PC-9 (cell line): ENCODE data around the gene COL20A1. TPM values are rescaled to one million over a fixed set of nuclear protein-coding genes. Genes with fewer than 3 reads are reported as not detected.

Experiments used
- BruUV-seq: library from RNA; stranded (reverse); fragments of 400-500 nt; replicated peaks from 2 replicates; lab custom pipeline; 2021; lab: Mats Ljungman, UMichigan
- CTCF ChIA-PET: fragments of 300-600 bp; sonication (Branson Sonifier 250); formaldehyde crosslinking; loops from one replicate; lab custom pipeline; 2022; ENCODE audit warnings: antibody characterized with exemption; lab: Charles Lee
- POLR2A ChIA-PET: fragments of 300-600 bp; sonication (Branson Sonifier 250); formaldehyde crosslinking; loops from one replicate; lab custom pipeline; 2022; ENCODE audit warnings: antibody characterized with exemption; ENCODE audit not compliant: unreplicated experiment; lab: Charles Lee
- DNase-seq, 2 experiments: peaks; one replicate each; pipeline versions ENCODE4 v3.0.0 to v3.0.0-alpha.2; 2015 to 2022; ENCODE audit warnings: mixed read lengths in 1 of 2
- H2AFZ ChIP-seq: fragments of 200-600 bp; sonication (generic); 2 replicates; pipeline ENCODE4 v1.8.1; 2017; ENCODE audit warnings: antibody characterized with exemption
- H3F3A ChIP-seq: fragments of 200-600 bp; sonication (generic); 2 replicates; pipeline ENCODE4 v1.8.1; 2017; ENCODE audit warnings: antibody characterized with exemption, mild to moderate bottlenecking, low read depth; ENCODE audit not compliant: insufficient read depth
- H3K27ac ChIP-seq: fragments of 200-600 bp; sonication (generic); 2 replicates; pipeline ENCODE4 v1.6.1; 2016; ENCODE audit warnings: mixed run types
- H3K27me3 ChIP-seq: fragments of 200-600 bp; sonication (generic); 2 replicates; pipeline ENCODE4 v1.6.1; 2016; ENCODE audit warnings: low read depth, mixed run types; ENCODE audit not compliant: insufficient read depth
- H3K36me3 ChIP-seq: fragments of 200-600 bp; sonication (generic); 2 replicates; pipeline ENCODE4 v1.6.1; 2016; ENCODE audit warnings: low read depth, mixed run types
- H3K4me1 ChIP-seq: fragments of 200-600 bp; sonication (generic); replicated peaks from 2 replicates; pipeline ENCODE4 v1.6.1; 2016; ENCODE audit warnings: mixed run types; ENCODE audit not compliant: insufficient read depth
- H3K4me2 ChIP-seq: fragments of 200-600 bp; sonication (generic); 2 replicates; pipeline ENCODE4 v1.6.1; 2017; ENCODE audit warnings: mixed run types
- H3K4me3 ChIP-seq: fragments of 200-600 bp; sonication (generic); 2 replicates; pipeline ENCODE4 v1.6.1; 2016; ENCODE audit warnings: mixed run types
- H3K79me2 ChIP-seq: fragments of 200-600 bp; sonication (generic); 2 replicates; pipeline ENCODE4 v1.6.1; 2017; ENCODE audit warnings: low read depth, mixed run types
- H3K9me2 ChIP-seq: fragments of 200-600 bp; sonication (generic); 2 replicates; pipeline ENCODE4 v1.8.1; 2017; ENCODE audit warnings: mild to moderate bottlenecking; ENCODE audit not compliant: insufficient read depth
- H3K9me3 ChIP-seq: fragments of 200-600 bp; sonication (generic); 2 replicates; pipeline ENCODE4 v1.8.1; 2016; ENCODE audit warnings: low read depth; ENCODE audit not compliant: insufficient read depth
- H4K20me1 ChIP-seq: fragments of 200-600 bp; sonication (generic); 2 replicates; pipeline ENCODE4 v1.8.1; 2017; ENCODE audit not compliant: insufficient read depth
- CTCF ChIP-seq: fragments of 200-600 bp; sonication (generic); conservative IDR thresholded peaks from 2 replicates; pipeline ENCODE4 v1.6.1; 2017; ENCODE audit warnings: mixed run types, antibody characterized with exemption, mild to moderate bottlenecking, moderate library complexity
- EZH2 ChIP-seq: fragments of 200-600 bp; sonication (generic); IDR thresholded peaks from 2 replicates; pipeline ENCODE4 v1.8.0; 2017; ENCODE audit warnings: antibody characterized with exemption, low read depth
- intact Hi-C: fragments of 100-400 bp; cut with micrococcal nuclease; formaldehyde crosslinking; loops from one replicate; pipeline ENCODE4 v1.10.0; 2022; ENCODE audit not compliant: unreplicated experiment
- total RNA-seq: library from RNA; stranded (reverse); gene quantifications from 2 replicates; pipeline ENCODE4 v1.2.3, GENCODE V29; 2021

Gene COL20A1
- total RNA-seq, 1 experiment from 2014 or later: not detected

DNA sequence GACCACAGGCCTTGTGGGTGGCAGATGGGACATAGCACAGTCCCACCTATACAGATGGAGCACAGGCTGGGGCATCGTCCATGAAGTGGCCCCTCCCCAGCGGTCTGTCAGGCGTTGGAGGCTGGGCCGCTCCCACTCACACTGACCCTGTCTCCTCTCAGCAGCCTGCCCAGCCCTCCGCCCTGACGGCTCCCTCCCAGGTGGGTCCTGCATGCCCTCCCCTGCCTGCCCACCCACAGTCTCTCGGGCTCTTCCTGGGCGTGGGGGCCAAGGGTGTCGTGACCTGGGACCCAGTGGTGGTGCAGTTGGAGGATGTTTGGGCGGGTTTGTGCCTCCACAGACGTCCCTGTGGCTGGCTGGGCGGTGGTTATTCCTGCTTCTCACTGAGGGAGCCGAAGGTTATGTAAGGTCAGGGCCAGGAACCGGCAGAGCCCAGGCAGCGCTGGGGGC, 22.3 kb downstream of the COL20A1 start:
- H3K4me1 ChIP-seq: no peaks in the 10 kb centered on the region
- peaks cover 91% of the 10 kb centered on the region for H3K27me3 ChIP-seq
- no peak overlapping the region for H3K4me2 ChIP-seq
- no peaks in the 10 kb centered on the region for H3K9me3 ChIP-seq
- no peak overlapping the region for H2AFZ ChIP-seq
- H3K4me3 ChIP-seq: no peak overlapping the region
- BruUV-seq: no TSS peak
- ChIA-PET CTCF (no interaction called here), POLR2A (interaction anchor here (0.7 kb wide), 1 partner anchor 729 kb away, joined by 5 read pairs; no protein-coding TSS in a partner anchor)
- no peaks in the 10 kb centered on the region for H3K79me2 ChIP-seq
- no peak overlapping the region for H3K27ac ChIP-seq
- H3K36me3 ChIP-seq: no peaks in the 10 kb centered on the region
- H3F3A ChIP-seq: no peaks in the 10 kb centered on the region
- DNase-seq: no peak
- intact Hi-C loops: no loop called here
- no peak for TF ChIP-seq CTCF
- no peak for TF ChIP-seq EZH2
- H3K9me2 ChIP-seq: no peaks in the 10 kb centered on the region
- 0 out of 2 replicates have a peak, but pooled peaks cover 4% of the 10 kb centered on the region for H4K20me1 ChIP-seq

DNA sequence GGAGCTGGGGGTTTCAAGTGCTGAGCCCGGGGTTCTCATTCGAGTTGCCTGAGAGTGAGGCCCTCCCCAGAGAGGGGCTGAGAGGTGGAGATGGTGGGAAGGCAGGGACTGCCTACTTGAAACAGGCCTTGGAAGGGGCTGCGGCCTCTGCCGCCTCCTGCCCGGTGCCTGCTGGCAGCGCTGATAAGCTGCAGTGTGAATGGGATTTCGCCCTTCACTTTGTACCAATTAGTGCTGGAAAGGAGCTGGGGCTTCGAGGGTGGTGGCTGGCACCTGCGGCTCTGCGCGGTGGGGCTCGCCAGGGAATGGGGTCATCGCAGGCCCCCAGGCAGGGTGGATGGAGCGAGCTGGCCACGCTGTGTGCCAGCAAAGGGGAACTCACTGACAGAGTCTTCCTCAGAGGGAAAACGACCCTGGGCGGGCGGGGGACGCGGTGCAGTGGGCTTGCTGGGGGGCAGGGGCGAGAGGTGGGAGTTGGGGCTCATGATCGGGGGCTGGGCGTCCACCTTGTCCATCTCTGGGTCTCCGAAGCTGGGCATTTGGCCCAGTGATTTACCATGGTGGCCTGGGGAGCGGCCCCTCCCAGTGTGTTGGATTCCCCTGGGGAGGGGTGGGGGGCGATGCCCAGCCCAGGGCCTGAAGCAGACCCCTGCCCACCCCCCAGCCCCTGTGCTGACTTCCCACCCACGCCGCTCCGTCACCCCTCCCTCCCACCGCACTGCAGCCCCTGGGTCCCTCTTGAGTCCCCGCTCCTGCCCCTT, 22.9 kb downstream of the COL20A1 start:
- intact Hi-C loops: no loop called here
- no peaks in the 10 kb centered on the region for H3K4me1 ChIP-seq
- BruUV-seq: no TSS peak
- H2AFZ ChIP-seq: no peak overlapping the region
- DNase-seq: no peak
- H3K79me2 ChIP-seq: no peaks in the 10 kb centered on the region
- H3K4me3 ChIP-seq: no peak overlapping the region
- H3K9me2 ChIP-seq: no peaks in the 10 kb centered on the region
- ChIA-PET CTCF (no interaction called here), POLR2A (interaction anchor here (0.7 kb wide), 1 partner anchor 728 kb away, joined by 5 read pairs; no protein-coding TSS in a partner anchor)
- 0 out of 2 replicates have a peak, but pooled peaks cover 4% of the 10 kb centered on the region for H4K20me1 ChIP-seq
- peaks cover 93% of the 10 kb centered on the region for H3K27me3 ChIP-seq
- H3K4me2 ChIP-seq: no peak overlapping the region
- H3K36me3 ChIP-seq: no peaks in the 10 kb centered on the region
- no peaks in the 10 kb centered on the region for H3K9me3 ChIP-seq
- H3F3A ChIP-seq: no peaks in the 10 kb centered on the region
- no peak for TF ChIP-seq EZH2
- no peak for TF ChIP-seq CTCF
- H3K27ac ChIP-seq: no peak overlapping the region

DNA sequence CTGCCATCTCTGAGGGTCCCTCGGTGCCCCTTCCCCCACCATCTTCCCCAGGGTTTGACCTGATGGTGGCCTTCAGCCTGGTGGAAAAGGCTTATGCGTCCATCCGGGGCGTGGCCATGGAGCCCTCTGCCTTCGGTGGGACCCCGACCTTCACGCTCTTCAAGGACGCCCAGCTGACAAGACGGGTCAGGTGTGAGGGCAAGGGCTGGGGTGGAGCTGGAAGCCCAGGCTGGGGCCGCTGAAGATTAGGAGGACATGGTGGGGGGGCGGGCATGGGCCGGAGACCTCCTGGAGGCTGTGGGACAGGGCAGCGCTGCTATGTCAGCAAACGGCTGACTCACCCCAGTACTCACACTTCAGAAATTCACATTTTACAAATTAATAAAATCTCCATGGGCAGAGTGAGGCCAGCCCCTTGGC, 23.5 kb downstream of the COL20A1 start:
- TF ChIP-seq CTCF: no peak
- TF ChIP-seq EZH2: no peak
- Histone ChIP-seq H3K4me2 (no peak overlapping the region), H2AFZ (no peak overlapping the region), H4K20me1 (0 out of 2 replicates have a peak, but pooled peaks cover 4% of the 10 kb centered on the region), H3K27me3 (peaks cover 93% of the 10 kb centered on the region), H3K4me3 (no peak overlapping the region), H3K9me3 (no peaks in the 10 kb centered on the region), H3K9me2 (no peaks in the 10 kb centered on the region), H3K79me2 (no peaks in the 10 kb centered on the region), H3K27ac (no peak overlapping the region), H3K4me1 (no peaks in the 10 kb centered on the region), H3F3A (no peaks in the 10 kb centered on the region), H3K36me3 (no peaks in the 10 kb centered on the region)
- ChIA-PET CTCF (no interaction called here), POLR2A (no interaction called here)
- no peak for DNase-seq
- BruUV-seq: no TSS peak
- intact Hi-C loops: no loop called here
